Measurements from ENCODE around the gene PRPF18. TPM values are rescaled to one million over a fixed set of nuclear protein-coding genes. Genes with fewer than 3 reads are reported as not detected.
A peak's percentile ranks its signal among the peaks of the same experiment; 100 is the strongest.

The PRPF18 gene
- total and polyA plus RNA-seq, 10 donors: 7.1 to 41.7 (median 24.5) TPM

DNA sequence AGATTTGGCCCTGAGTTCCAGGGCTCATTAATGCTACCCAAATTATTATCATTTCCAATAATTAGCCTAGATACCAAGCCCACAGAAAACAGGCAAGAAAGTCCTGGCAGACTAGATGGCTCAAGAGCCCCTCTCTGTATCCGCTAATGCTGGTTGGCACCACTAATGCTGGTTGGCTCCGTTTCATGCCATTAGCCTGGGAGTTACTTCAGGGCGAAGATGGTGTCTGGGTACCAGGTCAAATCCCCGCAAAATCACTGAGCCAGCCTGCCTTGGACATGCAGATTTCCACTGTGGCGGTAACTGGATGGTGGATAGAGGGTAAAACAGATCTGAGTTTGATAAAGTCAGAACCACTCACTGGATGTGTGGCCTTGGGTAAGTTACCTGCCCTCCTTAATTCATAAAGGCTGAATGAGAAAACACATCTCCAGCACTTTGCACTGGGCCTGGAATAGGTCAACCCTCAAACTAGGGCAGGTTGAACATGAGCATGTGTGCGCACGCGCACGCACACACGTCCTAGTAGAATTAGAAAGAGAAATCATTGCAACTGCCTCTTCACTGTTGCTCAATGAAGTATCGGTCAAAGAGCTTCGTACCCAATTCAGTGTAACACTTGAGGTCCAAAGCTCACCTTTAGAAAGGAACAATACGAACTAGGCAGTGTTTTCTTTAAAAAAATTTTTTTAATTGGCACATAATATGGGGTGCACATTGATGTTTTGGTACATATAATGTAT is 91.5 kb downstream of the PRPF18 start:
- no peak overlapping the region for H3K27ac ChIP-seq
- peaks cover 0 to 42% (median 0%) of the 10 kb centered on the region in 6 donors for H3K36me3 ChIP-seq
- H3K27me3 ChIP-seq (replicated peaks in 1 of 7): no peaks in the 10 kb centered on the region
- no peaks in the 10 kb centered on the region for H3K9me3 ChIP-seq
- no peak for TF ChIP-seq POLR2AphosphoS5 (IDR thresholded peaks at IDR 0.05)
- TF ChIP-seq, protein P1, sequence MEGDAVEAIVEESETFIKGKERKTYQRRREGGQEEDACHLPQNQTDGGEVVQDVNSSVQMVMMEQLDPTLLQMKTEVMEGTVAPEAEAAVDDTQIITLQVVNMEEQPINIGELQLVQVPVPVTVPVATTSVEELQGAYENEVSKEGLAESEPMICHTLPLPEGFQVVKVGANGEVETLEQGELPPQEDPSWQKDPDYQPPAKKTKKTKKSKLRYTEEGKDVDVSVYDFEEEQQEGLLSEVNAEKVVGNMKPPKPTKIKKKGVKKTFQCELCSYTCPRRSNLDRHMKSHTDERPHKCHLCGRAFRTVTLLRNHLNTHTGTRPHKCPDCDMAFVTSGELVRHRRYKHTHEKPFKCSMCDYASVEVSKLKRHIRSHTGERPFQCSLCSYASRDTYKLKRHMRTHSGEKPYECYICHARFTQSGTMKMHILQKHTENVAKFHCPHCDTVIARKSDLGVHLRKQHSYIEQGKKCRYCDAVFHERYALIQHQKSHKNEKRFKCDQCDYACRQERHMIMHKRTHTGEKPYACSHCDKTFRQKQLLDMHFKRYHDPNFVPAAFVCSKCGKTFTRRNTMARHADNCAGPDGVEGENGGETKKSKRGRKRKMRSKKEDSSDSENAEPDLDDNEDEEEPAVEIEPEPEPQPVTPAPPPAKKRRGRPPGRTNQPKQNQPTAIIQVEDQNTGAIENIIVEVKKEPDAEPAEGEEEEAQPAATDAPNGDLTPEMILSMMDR (IDR thresholded peaks at IDR 0.05 in 8 of 11, conservative IDR thresholded peaks at IDR 0.05 in 3 of 11): no peak
- TF ChIP-seq POLR2A (IDR thresholded peaks at IDR 0.05): no peak
- DNase-seq: peak; percentile 16
- 86 to 96% (median 95%) methylated on average over 13 of the region's 13 CpGs for WGBS, 5 donors
- H3K4me1 ChIP-seq: peaks cover 0 to 6% (median 2%) of the 10 kb centered on the region in 6 donors
- no peak overlapping the region for H3K4me3 ChIP-seq
- intact Hi-C loops (cut with DNase I; ENCODE audit: low total_unique reads): no loop called here

Other genes with a start within 250 kb of the PRPF18 start
- 10 to 100 TPM; 25.2 to 44.0 (median 31.4) TPM for gene SEPHS1, start 238.7 kb upstream of the PRPF18 start, total RNA-seq
- 10 to 100 TPM; 15.4 to 23.5 (median 19.0) TPM for gene SEPHS1, start 238.7 kb upstream of the PRPF18 start, polyA plus RNA-seq
- 10 to 100 TPM in 6 of 7 donors, 1 to 10 TPM in 1; 8.7 to 20.2 (median 12.1) TPM for gene BEND7, start 58.0 kb upstream of the PRPF18 start, total RNA-seq
- 1 to 10 TPM in 2 of 3 donors, under 1 TPM in 1; 0.93 to 1.9 (median 1.3) TPM for gene BEND7, start 58.0 kb upstream of the PRPF18 start, polyA plus RNA-seq

All from spleen (tissue), 11 donors.